Measurements from ENCODE around the gene PCNX1.

Gene PCNX1

GRCh38 chr14:71113376-71113775 lies 206.1 kb downstream of the PCNX1 start:
- Histone ChIP-seq H3K36me3 (ENCODE audit: insufficient read depth, low read length) (peaks cover 32% of the 10 kb centered on the region), H3K4me3 (no peak overlapping the region), H3K9me3 (ENCODE audit: low read depth, low read length) (no peaks in the 10 kb centered on the region), H3K27ac (no peak overlapping the region), H3K9ac (ENCODE audit: insufficient read length) (no peak overlapping the region)
- DNase-seq (ENCODE audit: low read depth, low spot score): no peak
- TF ChIP-seq EZH2 (IDR thresholded peaks at IDR 0.05) (no peak), POLR2AphosphoS5 (IDR thresholded peaks at IDR 0.05; ENCODE audit: borderline replicate concordance, low read depth, low read length) (no peak), FOXP2 (optimal IDR thresholded peaks at IDR 0.05; ENCODE audit: control extremely low read depth, extremely low read length, insufficient read depth) (no peak)

- H3K9ac ChIP-seq (ENCODE audit: insufficient read length): no peak overlapping the region
- TF ChIP-seq POLR2AphosphoS5 (IDR thresholded peaks at IDR 0.05; ENCODE audit: borderline replicate concordance, low read depth, low read length) (no peak), EZH2 (IDR thresholded peaks at IDR 0.05) (no peak), FOXP2 (optimal IDR thresholded peaks at IDR 0.05; ENCODE audit: control extremely low read depth, extremely low read length, insufficient read depth) (no peak)
- H3K27ac ChIP-seq: no peak overlapping the region
- no peaks in the 10 kb centered on the region for H3K9me3 ChIP-seq (ENCODE audit: low read depth, low read length)
- H3K4me3 ChIP-seq: no peak overlapping the region
- no peak for DNase-seq (ENCODE audit: low read depth, low spot score)
- peaks cover 25% of the 10 kb centered on the region for H3K36me3 ChIP-seq (ENCODE audit: insufficient read depth, low read length)
These were observed 207.3 kb downstream of the PCNX1 start for GRCh38 chr14:71114565-71114964.

- H3K9ac ChIP-seq (ENCODE audit: insufficient read length): no peak overlapping the region
- H3K27ac ChIP-seq: no peak overlapping the region
- no peak overlapping the region for H3K4me3 ChIP-seq
- no peaks in the 10 kb centered on the region for H3K9me3 ChIP-seq (ENCODE audit: low read depth, low read length)
- no peak for TF ChIP-seq EZH2 (IDR thresholded peaks at IDR 0.05)
- no peak for TF ChIP-seq FOXP2 (optimal IDR thresholded peaks at IDR 0.05; ENCODE audit: control extremely low read depth, extremely low read length, insufficient read depth)
- TF ChIP-seq POLR2AphosphoS5 (IDR thresholded peaks at IDR 0.05; ENCODE audit: borderline replicate concordance, low read depth, low read length): no peak
- H3K36me3 ChIP-seq (ENCODE audit: insufficient read depth, low read length): peaks cover 19% of the 10 kb centered on the region; the same call in 1 of the 2 replicates
- no peak for DNase-seq (ENCODE audit: low read depth, low spot score)
These were observed 208.0 kb downstream of the PCNX1 start for GRCh38 chr14:71115306-71115705.

- Histone ChIP-seq H3K9me3 (ENCODE audit: low read depth, low read length) (no peaks in the 10 kb centered on the region), H3K9ac (ENCODE audit: insufficient read length) (no peak overlapping the region), H3K27ac (no peak overlapping the region), H3K36me3 (ENCODE audit: insufficient read depth, low read length) (peaks cover 19% of the 10 kb centered on the region; the same call in 1 of the 2 replicates), H3K4me3 (no peak overlapping the region)
- TF ChIP-seq EZH2 (IDR thresholded peaks at IDR 0.05) (no peak), FOXP2 (optimal IDR thresholded peaks at IDR 0.05; ENCODE audit: control extremely low read depth, extremely low read length, insufficient read depth) (no peak), POLR2AphosphoS5 (IDR thresholded peaks at IDR 0.05; ENCODE audit: borderline replicate concordance, low read depth, low read length) (no peak)
- DNase-seq (ENCODE audit: low read depth, low spot score): no peak
These were observed 208.7 kb downstream of the PCNX1 start for GRCh38 chr14:71115821-71116567.

- Histone ChIP-seq H3K36me3 (ENCODE audit: insufficient read depth, low read length) (peaks cover 13% of the 10 kb centered on the region; the same call in 1 of the 2 replicates), H3K9ac (ENCODE audit: insufficient read length) (no peak overlapping the region), H3K4me3 (no peak overlapping the region), H3K9me3 (ENCODE audit: low read depth, low read length) (no peaks in the 10 kb centered on the region), H3K27ac (no peak overlapping the region)
- TF ChIP-seq POLR2AphosphoS5 (IDR thresholded peaks at IDR 0.05; ENCODE audit: borderline replicate concordance, low read depth, low read length) (no peak), EZH2 (IDR thresholded peaks at IDR 0.05) (no peak), FOXP2 (optimal IDR thresholded peaks at IDR 0.05; ENCODE audit: control extremely low read depth, extremely low read length, insufficient read depth) (no peak)
- DNase-seq (ENCODE audit: low read depth, low spot score): no peak
These were observed 209.4 kb downstream of the PCNX1 start for GRCh38 chr14:71116568-71117122.

GRCh38 chr14:71117839-71118743 lies 210.8 kb downstream of the PCNX1 start:
- H3K36me3 ChIP-seq (ENCODE audit: insufficient read depth, low read length): peaks cover 12% of the 10 kb centered on the region; the same call in 1 of the 2 replicates
- no peaks in the 10 kb centered on the region for H3K9me3 ChIP-seq (ENCODE audit: low read depth, low read length)
- no peak overlapping the region for H3K9ac ChIP-seq (ENCODE audit: insufficient read length)
- no peak overlapping the region for H3K4me3 ChIP-seq
- peak overlapping the region; percentile 2; the same call in 1 of the 2 replicates for H3K27ac ChIP-seq
- DNase-seq (ENCODE audit: low read depth, low spot score): no peak
- TF ChIP-seq EZH2 (IDR thresholded peaks at IDR 0.05) (no peak), FOXP2 (optimal IDR thresholded peaks at IDR 0.05; ENCODE audit: control extremely low read depth, extremely low read length, insufficient read depth) (no peak), POLR2AphosphoS5 (IDR thresholded peaks at IDR 0.05; ENCODE audit: borderline replicate concordance, low read depth, low read length) (no peak)

GRCh38 chr14:71119075-71119474 lies 211.8 kb downstream of the PCNX1 start:
- H3K9me3 ChIP-seq (ENCODE audit: low read depth, low read length): no peaks in the 10 kb centered on the region
- H3K27ac ChIP-seq: no peak overlapping the region
- peaks cover 10% of the 10 kb centered on the region; the same call in 1 of the 2 replicates for H3K36me3 ChIP-seq (ENCODE audit: insufficient read depth, low read length)
- H3K4me3 ChIP-seq: no peak overlapping the region
- no peak for DNase-seq (ENCODE audit: low read depth, low spot score)
- no peak overlapping the region for H3K9ac ChIP-seq (ENCODE audit: insufficient read length)
- TF ChIP-seq POLR2AphosphoS5 (IDR thresholded peaks at IDR 0.05; ENCODE audit: borderline replicate concordance, low read depth, low read length) (no peak), EZH2 (IDR thresholded peaks at IDR 0.05) (no peak), FOXP2 (optimal IDR thresholded peaks at IDR 0.05; ENCODE audit: control extremely low read depth, extremely low read length, insufficient read depth) (no peak)

- no peak overlapping the region for H3K27ac ChIP-seq
- TF ChIP-seq FOXP2 (optimal IDR thresholded peaks at IDR 0.05; ENCODE audit: control extremely low read depth, extremely low read length, insufficient read depth) (no peak), EZH2 (IDR thresholded peaks at IDR 0.05) (no peak), POLR2AphosphoS5 (IDR thresholded peaks at IDR 0.05; ENCODE audit: borderline replicate concordance, low read depth, low read length) (no peak)
- no peak overlapping the region for H3K9ac ChIP-seq (ENCODE audit: insufficient read length)
- H3K9me3 ChIP-seq (ENCODE audit: low read depth, low read length): no peaks in the 10 kb centered on the region
- no peak overlapping the region for H3K4me3 ChIP-seq
- no peak for DNase-seq (ENCODE audit: low read depth, low spot score)
- 0 out of 2 replicates have a peak, but pooled peaks cover 5% of the 10 kb centered on the region for H3K36me3 ChIP-seq (ENCODE audit: insufficient read depth, low read length)
These were observed 212.6 kb downstream of the PCNX1 start for GRCh38 chr14:71119832-71120231.

Data from SK-N-MC (cell line).